Astrocyte of the cerebellum (primary cell): Measurements from ENCODE around the gene GMEB2.

Experiments used
- DNase-seq: peaks from one replicate; pipeline ENCODE4 v3.0.0-alpha.2; 2011; ENCODE audit warnings: low read depth
- H3K4me3 ChIP-seq: 2 replicates; pipeline ENCODE4 v1.5.1; 2011; ENCODE audit warnings: mild to moderate bottlenecking, low read depth, low read length, moderate library complexity
- in situ Hi-C: cut with HindIII; loops from 2 replicates; pipeline ENCODE4 v1.10.0; 2017; ENCODE audit warnings: low sequenced_read_pairs
- TF ChIP-seq, protein P1 (sequence below): IDR thresholded peaks from 2 replicates; pipeline ENCODE4 v1.5.1; 2012; ENCODE audit warnings: low read length, low read depth, moderate library complexity, mild to moderate bottlenecking; ENCODE audit errors: missing control alignments

GMEB2 gene

GRCh38 chr20:63548542-63548941 is 78.4 kb downstream of the GMEB2 start:
- in situ Hi-C loops, result no loop called here
- DNase-seq, result no peak
- H3K4me3 ChIP-seq, result no peak overlapping the region
- TF ChIP-seq, protein P1, sequence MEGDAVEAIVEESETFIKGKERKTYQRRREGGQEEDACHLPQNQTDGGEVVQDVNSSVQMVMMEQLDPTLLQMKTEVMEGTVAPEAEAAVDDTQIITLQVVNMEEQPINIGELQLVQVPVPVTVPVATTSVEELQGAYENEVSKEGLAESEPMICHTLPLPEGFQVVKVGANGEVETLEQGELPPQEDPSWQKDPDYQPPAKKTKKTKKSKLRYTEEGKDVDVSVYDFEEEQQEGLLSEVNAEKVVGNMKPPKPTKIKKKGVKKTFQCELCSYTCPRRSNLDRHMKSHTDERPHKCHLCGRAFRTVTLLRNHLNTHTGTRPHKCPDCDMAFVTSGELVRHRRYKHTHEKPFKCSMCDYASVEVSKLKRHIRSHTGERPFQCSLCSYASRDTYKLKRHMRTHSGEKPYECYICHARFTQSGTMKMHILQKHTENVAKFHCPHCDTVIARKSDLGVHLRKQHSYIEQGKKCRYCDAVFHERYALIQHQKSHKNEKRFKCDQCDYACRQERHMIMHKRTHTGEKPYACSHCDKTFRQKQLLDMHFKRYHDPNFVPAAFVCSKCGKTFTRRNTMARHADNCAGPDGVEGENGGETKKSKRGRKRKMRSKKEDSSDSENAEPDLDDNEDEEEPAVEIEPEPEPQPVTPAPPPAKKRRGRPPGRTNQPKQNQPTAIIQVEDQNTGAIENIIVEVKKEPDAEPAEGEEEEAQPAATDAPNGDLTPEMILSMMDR, result no peak

GRCh38 chr20:63547725-63548480 is 79.0 kb downstream of the GMEB2 start, which contains the start of gene SRMS:
TSS of gene SRMS (minus strand) at chr20:63547749. CDS start at chr20:63547463, 286 bp downstream.
- in situ Hi-C loops, result no loop called here
- H3K4me3 ChIP-seq, result no peak within 1 kb of the TSS
- DNase-seq, result no peak
- TF ChIP-seq, protein P1, result no peak

- DNase-seq, result no peak
- H3K4me3 ChIP-seq, result no peak overlapping the region
- TF ChIP-seq, protein P1, result no peak
- in situ Hi-C loops, result no loop called here
Measured at GRCh38 chr20:63546956-63547724, 79.8 kb downstream of the GMEB2 start.

DNA sequence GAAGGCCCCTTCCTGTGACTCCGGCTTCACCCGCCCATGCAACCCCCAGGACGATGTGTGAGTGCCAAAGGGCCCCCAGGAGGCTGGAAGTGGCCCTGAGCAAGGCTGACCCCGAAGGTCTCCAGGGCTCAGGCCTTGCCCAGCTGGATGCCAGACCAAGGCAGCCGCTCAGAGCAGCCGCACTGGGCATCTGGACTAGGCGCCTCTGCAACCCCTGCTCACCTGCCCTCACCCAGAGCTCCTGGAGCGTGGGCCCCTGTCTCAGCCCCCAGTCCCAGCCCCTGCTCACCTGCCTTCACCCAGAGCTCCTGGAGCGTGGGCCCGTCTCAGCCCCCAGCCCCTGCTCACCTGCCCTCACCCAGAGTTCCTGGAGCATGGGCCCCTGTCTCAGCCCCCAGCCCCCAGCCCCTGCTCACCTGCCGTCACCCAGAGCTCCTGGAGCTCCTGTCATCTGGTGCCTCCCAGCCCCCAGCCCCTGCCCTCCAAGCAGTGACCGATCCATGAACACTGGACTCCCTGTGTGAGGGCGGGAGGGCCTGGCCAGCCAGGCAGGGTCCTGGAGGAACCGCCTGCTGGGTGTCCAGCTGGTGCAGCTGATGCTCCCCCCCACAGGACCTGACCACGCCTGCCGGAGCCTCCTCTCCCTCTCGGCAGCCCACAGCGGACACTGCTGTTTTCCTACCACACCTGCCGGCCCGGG is 80.5 kb downstream of the GMEB2 start:
- TF ChIP-seq, protein P1, result no peak
- no peak overlapping the region for H3K4me3 ChIP-seq
- no peak for DNase-seq
- in situ Hi-C loops, result no loop called here

DNA sequence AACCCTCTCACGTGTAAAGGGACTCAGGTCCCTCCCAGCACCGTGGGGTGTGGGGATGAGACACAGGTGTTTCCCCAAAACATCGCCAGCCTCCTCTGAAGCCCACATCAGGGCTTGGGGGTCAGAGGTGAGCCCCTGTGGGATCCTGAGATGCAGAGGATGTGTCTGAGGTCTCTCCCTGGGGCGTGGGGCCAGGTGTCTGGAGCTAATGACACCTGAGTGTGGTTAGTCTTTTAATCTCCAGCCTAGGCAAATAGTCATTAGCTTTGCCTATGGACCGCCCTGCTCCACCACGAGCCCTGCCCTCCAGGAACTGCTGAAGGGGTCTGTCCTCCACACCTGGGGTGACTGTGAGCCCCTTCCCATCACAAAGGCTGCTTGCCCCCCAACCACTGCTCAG is 81.1 kb downstream of the GMEB2 start:
- DNase-seq, result no peak
- in situ Hi-C loops, result no loop called here
- TF ChIP-seq, protein P1, result no peak
- H3K4me3 ChIP-seq, result no peak overlapping the region

DNA sequence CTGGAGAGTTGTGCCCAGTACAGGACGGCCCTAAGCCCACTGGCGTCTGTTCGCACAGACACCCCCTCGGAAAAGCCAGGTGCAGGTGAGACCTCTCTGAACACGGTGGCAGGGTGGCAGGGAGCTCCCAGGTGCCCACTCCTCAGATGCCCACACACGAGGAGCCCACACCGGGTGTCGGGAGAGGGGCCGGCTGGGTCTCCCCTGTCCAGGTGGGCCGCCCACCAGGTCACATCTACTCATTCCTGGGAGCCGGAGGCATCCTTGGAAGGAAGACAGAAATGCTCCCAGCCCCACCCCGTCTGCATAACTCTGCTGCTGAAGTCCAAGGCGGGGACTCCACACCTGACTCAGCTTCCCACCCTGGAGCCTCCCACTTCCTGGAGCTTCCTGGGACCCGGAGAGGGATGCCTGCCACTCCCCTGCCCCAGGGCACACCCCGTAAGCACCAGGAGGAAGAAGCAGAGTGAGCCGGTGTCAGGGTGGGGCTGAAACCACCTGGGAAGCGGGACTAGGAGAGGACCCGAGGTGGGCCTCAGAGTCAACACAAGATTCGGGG is 81.9 kb downstream of the GMEB2 start:
- no peak overlapping the region for H3K4me3 ChIP-seq
- TF ChIP-seq, protein P1, result no peak
- in situ Hi-C loops, result no loop called here
- DNase-seq, result no peak
